Thyroid gland (tissue), 4 donors: ENCODE results near the gene MICAL3. TPM values are rescaled to one million over a fixed set of nuclear protein-coding genes. Genes with fewer than 3 reads are reported as not detected.

Experiments
- DNase-seq, 2 donors: peaks; one replicate each; pipeline ENCODE4 v3.0.0-alpha.2; 2019
- H3K27ac ChIP-seq, 3 donors: fragments of 200-600 bp; sonication (generic); 1 replicate in 2 of 3; 2 replicates in 1 of 3; pipeline ENCODE4 v1.5.1; 2016 to 2019; ENCODE audit warnings: mild to moderate bottlenecking in 1 of 3, moderate library complexity in 1 of 3
- H3K27me3 ChIP-seq: fragments of 200-600 bp; sonication (generic); one replicate; pipeline ENCODE4 v1.5.1; 2019
- H3K36me3 ChIP-seq, 2 donors: fragments of 200-600 bp; sonication (generic); one replicate each; pipeline ENCODE4 v1.5.1; 2016 to 2019
- H3K4me1 ChIP-seq, 2 donors: fragments of 200-600 bp; sonication (generic); one replicate each; pipeline ENCODE4 v1.5.1; 2017 to 2019
- H3K4me3 ChIP-seq, 3 donors: fragments of 200-600 bp; sonication (generic); replicated peaks in 1 of 3; 1 replicate in 2 of 3; 2 replicates in 1 of 3; pipeline ENCODE4 v1.5.1; 2016; ENCODE audit warnings: mild to moderate bottlenecking in 1 of 3
- H3K9me3 ChIP-seq: fragments of 200-600 bp; sonication (generic); one replicate; pipeline ENCODE4 v1.5.1; 2017
- POLR2A ChIP-seq, 2 donors: fragments of 450-650 bp; IDR thresholded peaks; one replicate each; pipeline ENCODE4 v1.6.1; 2017; ENCODE audit warnings: antibody characterized with exemption in 2 of 2, mild to moderate bottlenecking in 2 of 2, moderate library complexity in 1 of 2
- WGBS, 2 donors: methylation state at CpG; one replicate each; pipeline ENCODE4 v1.1.5; 2017; 5-methylcytosine and 5-hydroxymethylcytosine counted together
- intact Hi-C: fragments of 100-400 bp; cut with DNase I; formaldehyde crosslinking; loops from one replicate; pipeline ENCODE4 v1.15.1; 2023
- total RNA-seq, 4 donors: library from RNA; depleted of rRNA; stranded (reverse); fragments of >200 nt; gene quantifications; one replicate each; pipeline ENCODE4 v1.2.3, GENCODE V29; 2016
- TF ChIP-seq, protein P1 (sequence below), 6 experiments: fragments of 200-600 bp in 3 of 6; fragments of 450-650 bp in 3 of 6; sonication (generic) in 3 of 6; IDR thresholded peaks; one replicate each; pipeline ENCODE4 v1.5.1; 2016 to 2019; ENCODE audit warnings: antibody characterized with exemption in 6 of 6, mild to moderate bottlenecking in 2 of 6, inconsistent platforms in 1 of 6, moderate library complexity in 1 of 6

MICAL3 gene
- total RNA-seq, 4 donors from 2014 or later: 31.8 to 53.8 (median 43.6) TPM

DNA sequence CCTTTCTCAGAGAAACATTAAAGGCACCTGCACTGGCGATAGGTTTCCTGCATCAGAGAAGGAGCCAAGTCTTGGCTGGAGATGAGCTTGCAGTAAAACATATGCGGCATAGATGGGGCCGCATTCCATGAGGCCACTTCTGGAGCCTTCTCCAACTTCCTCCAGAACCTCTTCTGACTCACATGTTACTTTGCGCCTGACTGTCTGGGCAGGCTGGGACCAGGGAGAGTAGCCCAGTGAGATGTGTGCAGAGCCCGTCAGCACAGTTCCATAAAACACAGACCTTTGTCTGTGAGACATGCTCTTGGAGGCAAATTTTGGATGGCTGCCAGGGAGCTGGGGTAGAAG is 194.7 kb downstream of the MICAL3 start:
- Histone ChIP-seq H3K36me3 (no peaks in the 10 kb centered on the region), H3K9me3 (no peaks in the 10 kb centered on the region), H3K27me3 (no peaks in the 10 kb centered on the region), H3K4me1 (peaks cover 16 to 41% of the 10 kb centered on the region in 2 donors), H3K27ac (no peak overlapping the region), H3K4me3 (no peak overlapping the region)
- 81 to 86% methylated on average over 5 of the region's 5 CpGs for WGBS, 2 donors
- intact Hi-C loops: loop anchor here (2.0 kb wide), 2 partner anchors 195 to 245 kb away; partner anchors contain the start of gene MICAL3
- no peak for DNase-seq
- TF ChIP-seq, protein P1, sequence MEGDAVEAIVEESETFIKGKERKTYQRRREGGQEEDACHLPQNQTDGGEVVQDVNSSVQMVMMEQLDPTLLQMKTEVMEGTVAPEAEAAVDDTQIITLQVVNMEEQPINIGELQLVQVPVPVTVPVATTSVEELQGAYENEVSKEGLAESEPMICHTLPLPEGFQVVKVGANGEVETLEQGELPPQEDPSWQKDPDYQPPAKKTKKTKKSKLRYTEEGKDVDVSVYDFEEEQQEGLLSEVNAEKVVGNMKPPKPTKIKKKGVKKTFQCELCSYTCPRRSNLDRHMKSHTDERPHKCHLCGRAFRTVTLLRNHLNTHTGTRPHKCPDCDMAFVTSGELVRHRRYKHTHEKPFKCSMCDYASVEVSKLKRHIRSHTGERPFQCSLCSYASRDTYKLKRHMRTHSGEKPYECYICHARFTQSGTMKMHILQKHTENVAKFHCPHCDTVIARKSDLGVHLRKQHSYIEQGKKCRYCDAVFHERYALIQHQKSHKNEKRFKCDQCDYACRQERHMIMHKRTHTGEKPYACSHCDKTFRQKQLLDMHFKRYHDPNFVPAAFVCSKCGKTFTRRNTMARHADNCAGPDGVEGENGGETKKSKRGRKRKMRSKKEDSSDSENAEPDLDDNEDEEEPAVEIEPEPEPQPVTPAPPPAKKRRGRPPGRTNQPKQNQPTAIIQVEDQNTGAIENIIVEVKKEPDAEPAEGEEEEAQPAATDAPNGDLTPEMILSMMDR (IDR thresholded peaks at IDR 0.05): no peak
- TF ChIP-seq POLR2A (IDR thresholded peaks at IDR 0.05): no peak

DNA sequence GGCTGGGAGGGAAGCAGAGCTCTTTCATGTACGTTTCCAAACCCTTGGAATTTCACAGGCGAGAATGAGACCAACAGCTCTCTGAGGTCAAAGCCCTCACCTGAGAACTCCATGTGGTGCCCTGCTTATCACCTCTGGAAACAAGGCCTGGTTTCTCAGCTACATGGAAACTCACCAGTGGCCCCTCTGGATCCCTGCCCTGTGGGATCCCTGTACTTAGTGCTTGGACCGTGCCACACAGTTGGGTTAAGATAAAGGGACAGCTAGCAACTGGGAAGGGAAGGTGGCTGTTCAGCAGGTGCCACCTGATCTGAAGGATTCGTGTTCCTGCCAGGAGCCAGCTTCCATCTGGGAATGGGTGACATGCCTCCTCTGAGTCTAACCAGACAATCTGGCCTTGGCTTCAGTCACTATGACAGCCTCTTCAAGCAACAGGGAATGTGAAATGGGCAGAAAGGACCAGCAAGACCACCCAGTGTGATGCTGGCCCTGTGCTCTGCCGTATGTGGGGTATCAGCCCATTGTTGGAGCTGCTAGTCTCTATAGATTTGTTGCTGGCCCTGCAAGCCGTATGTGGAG is 195.8 kb downstream of the MICAL3 start:
- H3K36me3 ChIP-seq: no peaks in the 10 kb centered on the region
- intact Hi-C loops: loop anchor here (2.0 kb wide), 1 partner anchor 246 kb away; no protein-coding TSS in a partner anchor
- H3K27ac ChIP-seq: no peak overlapping the region
- TF ChIP-seq, protein P1 (IDR thresholded peaks at IDR 0.05): no peak
- no peak for TF ChIP-seq POLR2A (IDR thresholded peaks at IDR 0.05)
- H3K9me3 ChIP-seq: no peaks in the 10 kb centered on the region
- WGBS, 2 donors: 88 to 96% methylated on average over 6 of the region's 6 CpGs
- H3K27me3 ChIP-seq: no peaks in the 10 kb centered on the region
- no peak for DNase-seq
- H3K4me1 ChIP-seq: peaks cover 14 to 32% of the 10 kb centered on the region in 2 donors
- no peak overlapping the region for H3K4me3 ChIP-seq

DNA sequence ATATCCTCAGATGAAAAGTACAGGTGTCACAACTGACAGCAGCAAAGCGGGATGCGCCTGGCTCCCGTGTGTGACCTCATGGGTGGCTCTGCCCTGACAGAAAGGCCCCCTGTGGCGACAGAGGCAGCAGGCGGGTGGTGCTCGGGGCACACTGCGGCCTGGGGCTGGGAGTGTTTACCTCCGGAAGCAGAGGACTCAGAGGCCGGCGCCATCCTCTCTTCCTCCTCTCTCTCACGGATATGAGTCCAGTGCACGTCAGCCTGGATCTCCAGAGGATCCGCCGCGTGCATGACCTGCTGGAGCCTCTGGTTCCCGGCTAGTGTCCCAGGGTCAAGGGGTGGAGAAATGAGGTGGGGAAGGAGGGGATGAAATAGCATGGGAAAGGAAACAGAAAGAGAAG is 196.9 kb downstream of the MICAL3 start:
- Histone ChIP-seq H3K36me3 (no peaks in the 10 kb centered on the region), H3K27ac (no peak overlapping the region), H3K9me3 (no peaks in the 10 kb centered on the region), H3K4me3 (no peak overlapping the region), H3K27me3 (no peaks in the 10 kb centered on the region), H3K4me1 (peaks cover 4 to 21% of the 10 kb centered on the region in 2 donors)
- DNase-seq: no peak
- no peak for TF ChIP-seq POLR2A (IDR thresholded peaks at IDR 0.05)
- TF ChIP-seq, protein P1 (IDR thresholded peaks at IDR 0.05): no peak
- intact Hi-C loops: no loop called here
- 83 to 84% methylated on average over 13 to 16 of the region's 16 CpGs for WGBS, 2 donors

DNA sequence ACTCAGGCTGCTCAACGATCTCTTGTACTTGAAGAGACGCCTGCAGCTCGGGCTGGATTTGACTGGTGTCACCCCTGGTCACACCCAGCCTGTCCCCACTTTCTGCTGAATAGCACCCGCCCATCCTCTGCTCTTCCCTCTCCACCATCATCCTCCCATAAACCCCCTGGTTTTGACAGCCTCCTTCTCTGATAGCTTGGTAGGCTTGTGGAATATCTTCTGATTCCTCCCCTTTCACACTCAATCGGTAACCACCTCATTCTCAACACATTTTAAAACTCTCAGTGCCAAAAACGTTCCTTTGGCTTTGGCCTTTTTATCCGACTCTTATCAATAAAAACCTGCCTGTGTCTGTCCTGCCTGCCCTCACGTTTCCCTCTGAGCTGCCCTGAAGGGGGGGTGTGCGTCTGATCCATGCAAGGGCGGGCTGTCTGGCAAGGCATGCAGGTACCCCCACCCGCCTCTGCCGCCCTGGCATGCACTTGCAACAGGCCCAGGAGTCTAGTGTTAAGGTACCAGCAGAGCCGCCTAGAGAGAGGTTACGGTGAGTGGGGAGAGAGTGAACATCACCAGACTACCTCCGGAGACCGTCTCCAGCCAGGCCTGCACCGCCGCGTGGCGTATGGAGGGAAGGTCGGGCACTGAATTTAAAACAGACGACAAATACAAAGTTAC is 198.3 kb downstream of the MICAL3 start:
- no peak overlapping the region for H3K4me3 ChIP-seq
- H3K36me3 ChIP-seq: peaks cover 3 to 9% of the 10 kb centered on the region in 2 donors
- H3K27me3 ChIP-seq: no peaks in the 10 kb centered on the region
- H3K27ac ChIP-seq: no peak overlapping the region
- WGBS, 2 donors: 92 to 93% methylated on average over 22 of the region's 22 CpGs
- no peaks in the 10 kb centered on the region for H3K9me3 ChIP-seq
- no peak for TF ChIP-seq POLR2A (IDR thresholded peaks at IDR 0.05)
- TF ChIP-seq, protein P1 (IDR thresholded peaks at IDR 0.05): no peak
- no peak for DNase-seq
- peaks cover 0 to 8% of the 10 kb centered on the region in 2 donors for H3K4me1 ChIP-seq
- intact Hi-C loops: no loop called here

DNA sequence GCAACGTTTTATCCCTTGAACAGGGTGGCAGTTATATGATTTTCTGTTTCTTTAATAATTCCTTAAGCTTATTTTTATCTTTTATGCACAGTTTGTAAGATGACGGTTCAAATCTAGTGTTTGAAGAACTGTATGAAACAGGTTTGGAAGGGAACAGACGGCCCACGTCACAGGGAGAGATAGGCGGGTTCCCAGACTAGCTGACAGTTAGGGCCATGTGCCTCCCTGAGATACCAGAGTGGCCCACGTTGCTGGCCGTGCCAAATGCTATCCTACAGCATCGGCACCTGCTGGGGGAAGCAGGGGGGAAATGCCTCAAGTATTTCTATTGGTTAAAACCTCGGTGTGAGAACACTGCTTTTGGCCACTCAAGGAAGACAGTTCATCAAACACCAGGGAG is 199.9 kb downstream of the MICAL3 start:
- intact Hi-C loops: no loop called here
- Histone ChIP-seq H3K9me3 (no peaks in the 10 kb centered on the region), H3K27ac (no peak overlapping the region), H3K4me1 (no peaks in the 10 kb centered on the region), H3K36me3 (peaks cover 4 to 9% of the 10 kb centered on the region in 2 donors), H3K4me3 (no peak overlapping the region), H3K27me3 (no peaks in the 10 kb centered on the region)
- no peak for DNase-seq
- WGBS, 2 donors: 91 to 92% methylated on average over 9 of the region's 9 CpGs
- no peak for TF ChIP-seq POLR2A (IDR thresholded peaks at IDR 0.05)
- TF ChIP-seq, protein P1 (IDR thresholded peaks at IDR 0.05): no peak
